ENCODE data around the gene DENND5A. TPM values are rescaled to one million over a fixed set of nuclear protein-coding genes. Genes with fewer than 3 reads are reported as not detected.

Gene DENND5A
- total and polyA plus RNA-seq, 8 donors = 20.0 to 32.1 (median 26.0) TPM

GRCh38 chr11:9138612-9139579 is 126.3 kb downstream of the DENND5A start:
- intact Hi-C loops (cut with DNase I) = loop anchor here in 1 of 3 donors (5.0 kb wide), 1 partner anchor 122 kb away; no protein-coding TSS in a partner anchor
- H3K36me3 ChIP-seq = peaks cover 0 to 31% (median 3%) of the 10 kb centered on the region in 3 donors
- H3K9me3 ChIP-seq = no peaks in the 10 kb centered on the region
- H3K27ac ChIP-seq = peak overlapping the region; percentile 38 to 89 (median 73)
- H3K4me3 ChIP-seq = no peak overlapping the region
- ATAC-seq (peak; percentile 53 to 83 (median 71)), FAIRE-seq (no peak), DNase-seq (peak in 4 of 6 donors; percentile 45 to 75 (median 65))
- no peaks in the 10 kb centered on the region for H3K27me3 ChIP-seq
- TF ChIP-seq CTCF (IDR thresholded peaks at IDR 0.05) = no peak
- 36 to 47% methylated on average over 18 of the region's 18 CpGs for WGBS, 2 donors
- peaks cover 32 to 46% (median 41%) of the 10 kb centered on the region in 3 donors for H3K4me1 ChIP-seq

- intact Hi-C loops (cut with DNase I) = loop anchor here in 1 of 3 donors (5.0 kb wide), 1 partner anchor 121 kb away; no protein-coding TSS in a partner anchor
- DNase-seq (no peak), ATAC-seq (peak; percentile 3 to 7 (median 4)), FAIRE-seq (no peak)
- no peak overlapping the region for H3K4me3 ChIP-seq
- no peaks in the 10 kb centered on the region for H3K9me3 ChIP-seq
- 61 to 85% methylated on average over 3 of the region's 3 CpGs for WGBS, 2 donors
- H3K27me3 ChIP-seq = no peaks in the 10 kb centered on the region
- peak overlapping the region in 3 of 4 donors; percentile 68 to 89 (median 78) for H3K27ac ChIP-seq
- H3K4me1 ChIP-seq = peaks cover 32 to 46% (median 41%) of the 10 kb centered on the region in 3 donors
- H3K36me3 ChIP-seq = peaks cover 0 to 23% (median 0%) of the 10 kb centered on the region in 3 donors
- no peak for TF ChIP-seq CTCF (IDR thresholded peaks at IDR 0.05)
These were observed 127.1 kb downstream of the DENND5A start for GRCh38 chr11:9138133-9138453.

GRCh38 chr11:9137293-9138132 is 127.6 kb downstream of the DENND5A start:
- intact Hi-C loops (cut with DNase I) = loop anchor here in 1 of 3 donors (5.0 kb wide), 1 partner anchor 120 kb away; no protein-coding TSS in a partner anchor
- Histone ChIP-seq H3K4me1 (peaks cover 32 to 46% (median 41%) of the 10 kb centered on the region in 3 donors), H3K36me3 (peaks cover 0 to 19% (median 0%) of the 10 kb centered on the region in 3 donors), H3K27ac (peak overlapping the region; percentile 48 to 89 (median 73)), H3K4me3 (no peak overlapping the region), H3K27me3 (no peaks in the 10 kb centered on the region), H3K9me3 (no peaks in the 10 kb centered on the region)
- peak; percentile 76 to 90 (median 84) for TF ChIP-seq CTCF (IDR thresholded peaks at IDR 0.05)
- DNase-seq (peak; percentile 72 to 90 (median 82)), ATAC-seq (peak; percentile 87 to 96 (median 95)), FAIRE-seq (no peak)
- 6 to 9% methylated on average over 10 of the region's 10 CpGs for WGBS, 2 donors

GRCh38 chr11:9136741-9137140 is 128.4 kb downstream of the DENND5A start:
- 93 to 96% methylated on average over 2 of the region's 2 CpGs for WGBS, 2 donors
- Histone ChIP-seq H3K4me1 (peaks cover 32 to 46% (median 41%) of the 10 kb centered on the region in 3 donors), H3K4me3 (no peak overlapping the region), H3K27ac (peak overlapping the region in 2 of 4 donors; percentile 78 to 89), H3K9me3 (no peaks in the 10 kb centered on the region), H3K27me3 (no peaks in the 10 kb centered on the region), H3K36me3 (peaks cover 0 to 11% (median 0%) of the 10 kb centered on the region in 3 donors)
- intact Hi-C loops (cut with DNase I) = loop anchor here in 1 of 3 donors (5.0 kb wide), 1 partner anchor 119 kb away; no protein-coding TSS in a partner anchor
- TF ChIP-seq CTCF (IDR thresholded peaks at IDR 0.05) = no peak
- no peak for DNase-seq
- ATAC-seq = no peak
- no peak for FAIRE-seq
